ENCODE measurements around the gene POU2AF1. TPM values are rescaled to one million over a fixed set of nuclear protein-coding genes. Genes with fewer than 3 reads are reported as not detected.

The POU2AF1 gene
- total RNA-seq, 4 donors from 2014 or later, result 0.57 to 2.2 (median 1.8) TPM; not detected in 1

DNA sequence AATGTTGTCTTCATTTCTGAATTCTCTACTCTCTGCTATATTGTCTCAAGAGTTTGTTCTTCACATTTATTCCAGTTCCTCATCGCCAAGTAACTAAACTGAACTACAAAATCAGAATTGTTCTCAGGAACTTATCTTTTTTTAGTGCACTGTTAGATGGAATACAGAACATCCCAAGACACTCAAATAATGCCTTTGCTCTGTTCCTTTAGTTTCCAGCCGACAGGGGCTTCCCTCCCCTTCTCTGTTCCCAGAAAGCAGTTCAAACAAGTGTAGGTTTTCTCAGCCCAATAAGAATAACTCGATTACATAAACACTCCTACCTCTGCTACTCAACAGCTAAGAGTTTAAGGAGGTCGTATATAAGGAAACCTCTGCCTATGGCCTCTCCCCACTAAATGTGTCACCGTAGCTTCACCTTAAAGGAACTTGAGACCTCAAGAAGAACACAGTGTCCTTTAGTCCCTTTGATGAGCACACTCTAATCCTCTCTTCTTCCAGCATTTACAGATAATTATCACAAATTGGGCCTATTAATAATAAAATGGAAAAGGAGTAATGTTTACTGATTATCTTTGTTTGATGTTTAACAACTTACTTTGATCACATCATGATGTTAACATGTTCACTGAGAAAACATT, 73.8 kb downstream of the POU2AF1 start:
- no peaks in the 10 kb centered on the region for H3K9me3 ChIP-seq
- DNase-seq, result no peak
- H3K4me1 ChIP-seq, result peaks cover 19 to 74% (median 32%) of the 10 kb centered on the region in 3 donors
- WGBS, 2 donors, result 79 to 86% methylated on average over 5 of the region's 5 CpGs
- peaks cover 0 to 3% (median 0%) of the 10 kb centered on the region in 4 donors for H3K27me3 ChIP-seq
- H3K4me3 ChIP-seq, result no peak overlapping the region
- TF ChIP-seq POLR2A (IDR thresholded peaks at IDR 0.05), result no peak
- TF ChIP-seq, protein P1, sequence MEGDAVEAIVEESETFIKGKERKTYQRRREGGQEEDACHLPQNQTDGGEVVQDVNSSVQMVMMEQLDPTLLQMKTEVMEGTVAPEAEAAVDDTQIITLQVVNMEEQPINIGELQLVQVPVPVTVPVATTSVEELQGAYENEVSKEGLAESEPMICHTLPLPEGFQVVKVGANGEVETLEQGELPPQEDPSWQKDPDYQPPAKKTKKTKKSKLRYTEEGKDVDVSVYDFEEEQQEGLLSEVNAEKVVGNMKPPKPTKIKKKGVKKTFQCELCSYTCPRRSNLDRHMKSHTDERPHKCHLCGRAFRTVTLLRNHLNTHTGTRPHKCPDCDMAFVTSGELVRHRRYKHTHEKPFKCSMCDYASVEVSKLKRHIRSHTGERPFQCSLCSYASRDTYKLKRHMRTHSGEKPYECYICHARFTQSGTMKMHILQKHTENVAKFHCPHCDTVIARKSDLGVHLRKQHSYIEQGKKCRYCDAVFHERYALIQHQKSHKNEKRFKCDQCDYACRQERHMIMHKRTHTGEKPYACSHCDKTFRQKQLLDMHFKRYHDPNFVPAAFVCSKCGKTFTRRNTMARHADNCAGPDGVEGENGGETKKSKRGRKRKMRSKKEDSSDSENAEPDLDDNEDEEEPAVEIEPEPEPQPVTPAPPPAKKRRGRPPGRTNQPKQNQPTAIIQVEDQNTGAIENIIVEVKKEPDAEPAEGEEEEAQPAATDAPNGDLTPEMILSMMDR (IDR thresholded peaks at IDR 0.05), result no peak
- intact Hi-C loops (cut with DNase I), result no loop called here
- H3K36me3 ChIP-seq, result no peaks in the 10 kb centered on the region
- no peak overlapping the region for H3K27ac ChIP-seq

DNA sequence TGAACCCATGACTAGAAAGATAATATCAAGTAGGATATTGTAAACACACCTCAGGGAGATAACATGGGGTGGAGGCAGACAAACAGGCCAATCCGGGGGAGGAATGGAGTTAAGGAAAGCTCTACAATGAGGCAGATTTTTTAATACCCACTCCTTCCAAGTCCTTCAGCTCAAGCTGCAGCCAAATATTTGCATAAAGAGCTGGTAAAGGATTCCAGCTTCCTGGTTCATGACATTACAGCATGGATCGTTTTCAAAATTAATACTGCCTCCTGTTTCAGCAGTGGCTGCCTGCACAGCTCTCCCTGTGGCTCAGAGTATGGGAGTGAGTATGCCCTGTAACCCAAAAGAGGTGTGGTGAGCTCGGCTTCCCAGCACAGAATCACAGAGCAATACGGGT, 75.6 kb downstream of the POU2AF1 start:
- Histone ChIP-seq H3K4me1 (peaks cover 30 to 79% (median 33%) of the 10 kb centered on the region in 3 donors), H3K36me3 (no peaks in the 10 kb centered on the region), H3K27ac (peak overlapping the region in 3 of 4 donors; percentile 49 to 76 (median 63)), H3K4me3 (no peak overlapping the region), H3K27me3 (peaks cover 0 to 14% (median 0%) of the 10 kb centered on the region in 4 donors), H3K9me3 (no peaks in the 10 kb centered on the region)
- intact Hi-C loops (cut with DNase I), result no loop called here
- 21 to 31% methylated on average over 4 of the region's 4 CpGs for WGBS, 2 donors
- TF ChIP-seq, protein P1 (IDR thresholded peaks at IDR 0.05), result no peak
- no peak for TF ChIP-seq POLR2A (IDR thresholded peaks at IDR 0.05)
- DNase-seq, result no peak

DNA sequence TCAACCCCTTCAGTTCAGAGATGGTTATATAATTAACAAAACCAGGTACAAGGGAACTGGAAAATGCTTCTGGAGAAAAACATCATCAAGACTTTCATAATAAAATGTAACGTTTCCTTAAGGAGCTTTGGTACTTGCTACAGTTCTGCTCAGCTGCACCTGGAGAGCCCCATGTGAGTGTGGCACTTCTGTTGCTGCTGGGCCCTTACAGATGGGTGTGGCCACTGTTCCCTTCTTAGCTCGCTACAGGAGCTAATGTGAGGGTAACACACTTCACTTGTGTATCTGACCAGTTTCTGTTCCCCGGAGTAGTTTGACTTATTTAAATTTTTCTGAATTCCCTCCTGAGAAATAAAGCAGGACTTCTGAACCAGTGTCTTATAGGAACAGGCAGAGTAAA, 76.8 kb downstream of the POU2AF1 start:
- H3K36me3 ChIP-seq, result peaks cover 0 to 8% (median 0%) of the 10 kb centered on the region in 3 donors
- H3K9me3 ChIP-seq, result no peaks in the 10 kb centered on the region
- H3K4me3 ChIP-seq, result no peak overlapping the region
- TF ChIP-seq POLR2A (IDR thresholded peaks at IDR 0.05), result no peak
- TF ChIP-seq, protein P1 (IDR thresholded peaks at IDR 0.05), result no peak
- DNase-seq, result no peak
- H3K4me1 ChIP-seq, result peaks cover 27 to 75% (median 33%) of the 10 kb centered on the region in 3 donors
- intact Hi-C loops (cut with DNase I), result no loop called here
- peaks cover 0 to 15% (median 0%) of the 10 kb centered on the region in 4 donors for H3K27me3 ChIP-seq
- H3K27ac ChIP-seq, result peak overlapping the region; percentile 8 to 76 (median 52)
- 30 to 51% methylated on average over 3 of the region's 3 CpGs for WGBS, 2 donors

Small RNAs within 50 kb of the gene (small RNA-seq; reads per million reads assigned to genes)
- gene MIR4491 (0 reads per million in 4 donors), gene RNU2-60P (0 reads per million in 4 donors)

Other genes with a start within 250 kb of the POU2AF1 start
- gene POU2AF2, start 133.6 kb downstream of the POU2AF1 start, total RNA-seq, result not detected
- 1 to 10 TPM; 1.3 to 4.1 (median 2.1) TPM for gene POU2AF3, start 80.7 kb downstream of the POU2AF1 start, total RNA-seq
- not detected for gene BTG4, start 133.1 kb upstream of the POU2AF1 start, total RNA-seq
- not detected for gene HOATZ, start 135.5 kb upstream of the POU2AF1 start, total RNA-seq
- 10 to 100 TPM in 2 of 4 donors, 1 to 10 TPM in 2; 1.6 to 13.0 (median 8.9) TPM for gene LAYN, start 161.4 kb upstream of the POU2AF1 start, total RNA-seq
- gene SIK2, start 223.2 kb upstream of the POU2AF1 start, total RNA-seq, result 10 to 100 TPM in 1 of 4 donors, 1 to 10 TPM in 3; 6.1 to 24.3 (median 9.5) TPM

Data from esophagus squamous epithelium (tissue), 5 donors.